SK-N-SH treated with all-trans-retinoic acid at 6 μM for 48 hours (cell line): ENCODE measurements around the gene BAG3.

ENCODE experiments used
- ATAC-seq: fragments of 200-7000 bp; cut with Tn5 transposase; 3 replicates; pipeline ENCODE4 v1.9.1; 2020; ENCODE audit warnings: mild to moderate bottlenecking, moderate library complexity
- ARNTL ChIP-seq: fragments of 450-650 bp; formaldehyde crosslinking; IDR thresholded peaks from 2 replicates; pipeline ENCODE4 v1.5.0; 2020; ENCODE audit warnings: low read depth, mild to moderate bottlenecking, moderate library complexity, borderline replicate concordance
- BACH2 ChIP-seq: fragments of 250-450 bp; sonication (Bioruptor Pico); IDR thresholded peaks from 2 replicates; pipeline ENCODE4 v1.9.0; 2021; ENCODE audit warnings: mild to moderate bottlenecking, borderline replicate concordance
- CSDC2 ChIP-seq: fragments of 250-450 bp; sonication (Bioruptor Pico); IDR thresholded peaks from 2 replicates; pipeline ENCODE4 v1.5.0; 2020; ENCODE audit warnings: mild to moderate bottlenecking, moderate library complexity
- ESRRG ChIP-seq: fragments of 250-450 bp; sonication (Bioruptor Pico); IDR thresholded peaks from 2 replicates; pipeline ENCODE4 v1.6.1; 2021; ENCODE audit warnings: mild to moderate bottlenecking
- GLIS3 ChIP-seq: fragments of 250-450 bp; sonication (Bioruptor Pico); IDR thresholded peaks from 2 replicates; pipeline ENCODE4 v1.5.0; 2020; ENCODE audit warnings: mild to moderate bottlenecking, moderate library complexity
- ISL1 ChIP-seq: fragments of 250-450 bp; sonication (Bioruptor Pico); IDR thresholded peaks from 2 replicates; pipeline ENCODE4 v2.1.2; 2022; ENCODE audit warnings: mild to moderate bottlenecking, moderate library complexity
- OSR1 ChIP-seq: fragments of 250-450 bp; sonication (Bioruptor Pico); IDR thresholded peaks from 2 replicates; pipeline ENCODE4 v1.8.0; 2022; ENCODE audit warnings: moderate library complexity, mild to moderate bottlenecking, inconsistent platforms
- PPARA ChIP-seq: fragments of 250-450 bp; sonication (Bioruptor Pico); IDR thresholded peaks from 2 replicates; pipeline ENCODE4 v1.5.0; 2020; ENCODE audit warnings: mild to moderate bottlenecking, borderline replicate concordance
- RARB ChIP-seq: fragments of 250-450 bp; sonication (Bioruptor Pico); IDR thresholded peaks from 2 replicates; pipeline ENCODE4 v1.8.0; 2021; ENCODE audit warnings: mild to moderate bottlenecking, moderate library complexity
- SNAI2 ChIP-seq: fragments of 250-450 bp; sonication (Bioruptor Pico); IDR thresholded peaks from 2 replicates; pipeline ENCODE4 v1.5.0; 2020; ENCODE audit warnings: mild to moderate bottlenecking, moderate library complexity
- TCF4 ChIP-seq: fragments of 250-450 bp; sonication (Bioruptor Pico); IDR thresholded peaks from 2 replicates; pipeline ENCODE4 v1.8.0; 2021; ENCODE audit warnings: mild to moderate bottlenecking, moderate library complexity, borderline replicate concordance
- TOX ChIP-seq: fragments of 250-450 bp; sonication (Bioruptor Pico); IDR thresholded peaks from 2 replicates; pipeline ENCODE4 v1.8.0; 2021; ENCODE audit warnings: mild to moderate bottlenecking, moderate library complexity, borderline replicate concordance
- ZC3H10 ChIP-seq: fragments of 250-450 bp; sonication (Bioruptor Pico); IDR thresholded peaks from 2 replicates; pipeline ENCODE4 v1.5.1; 2021; ENCODE audit warnings: mild to moderate bottlenecking, moderate library complexity
- ZFP3 ChIP-seq: fragments of 250-450 bp; sonication (Bioruptor Pico); IDR thresholded peaks from 2 replicates; pipeline ENCODE4 v1.5.0; 2020; ENCODE audit warnings: mild to moderate bottlenecking, moderate library complexity
- ZNF565 ChIP-seq: fragments of 450-650 bp; formaldehyde crosslinking; conservative IDR thresholded peaks from 2 replicates; pipeline ENCODE4 v1.5.0; 2020; ENCODE audit warnings: low read depth, mild to moderate bottlenecking, moderate library complexity
- ZNF70 ChIP-seq: fragments of 450-650 bp; formaldehyde crosslinking; IDR thresholded peaks from 2 replicates; pipeline ENCODE4 v1.5.0; 2020; ENCODE audit warnings: mild to moderate bottlenecking, moderate library complexity
- ZNF8 ChIP-seq: fragments of 450-650 bp; formaldehyde crosslinking; IDR thresholded peaks from 2 replicates; pipeline ENCODE4 v1.5.0; 2020; ENCODE audit warnings: mild to moderate bottlenecking, moderate library complexity
- TF ChIP-seq, protein P1 (sequence below): fragments of 250-450 bp; sonication (Bioruptor Pico); IDR thresholded peaks from 2 replicates; pipeline ENCODE4 v1.5.1; 2020; ENCODE audit warnings: low read depth, mild to moderate bottlenecking, moderate library complexity
- TF ChIP-seq, protein P2 (sequence below): fragments of 250-450 bp; sonication (Bioruptor Pico); IDR thresholded peaks from 2 replicates; pipeline ENCODE4 v1.8.0; 2021; ENCODE audit warnings: low read depth, mild to moderate bottlenecking, moderate library complexity, borderline replicate concordance
- TF ChIP-seq, protein P3 (sequence below): fragments of 250-450 bp; sonication (Bioruptor Pico); IDR thresholded peaks from 2 replicates; pipeline ENCODE4 v1.5.1; 2021; ENCODE audit warnings: mild to moderate bottlenecking, moderate library complexity
- TF ChIP-seq, protein P4 (sequence below): fragments of 250-450 bp; sonication (Bioruptor Pico); IDR thresholded peaks from 2 replicates; pipeline ENCODE4 v1.8.0; 2020; ENCODE audit warnings: mild to moderate bottlenecking, moderate library complexity, borderline replicate concordance
- TF ChIP-seq, protein P5 (sequence below): fragments of 250-450 bp; sonication (Bioruptor Pico); IDR thresholded peaks from 2 replicates; pipeline ENCODE4 v1.5.0; 2020; ENCODE audit warnings: mild to moderate bottlenecking, moderate library complexity

The BAG3 gene

DNA sequence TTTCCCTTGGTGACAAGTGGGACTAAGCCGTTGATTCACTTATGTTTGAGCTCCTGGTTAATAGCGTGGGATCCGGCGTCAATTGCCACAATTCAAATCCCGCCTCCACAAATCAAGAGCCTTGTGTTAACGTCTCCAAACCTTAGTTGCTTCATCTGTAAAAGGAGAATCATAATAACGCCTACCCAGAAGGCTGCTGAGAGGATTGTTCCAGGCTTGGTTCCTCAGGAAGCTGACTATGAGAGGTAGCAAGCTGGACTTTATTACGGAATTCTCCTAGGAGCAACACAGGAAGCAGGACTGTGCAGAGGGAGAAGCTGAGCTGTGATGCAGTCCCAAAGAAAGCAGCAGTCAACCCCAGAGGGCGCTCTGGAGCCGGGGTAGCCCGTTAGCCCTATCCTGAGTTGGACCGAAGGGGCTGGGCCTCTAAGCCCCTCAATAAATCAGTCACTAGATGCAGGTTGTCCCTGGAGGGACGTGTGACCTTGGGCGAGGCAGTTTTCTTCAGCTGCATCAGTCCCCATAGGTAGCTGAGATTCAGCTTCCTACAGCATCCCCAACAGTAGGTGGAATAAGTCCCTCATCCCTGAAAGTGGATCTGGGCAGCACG, 6.9 kb upstream of the BAG3 start:
- no peak for ATAC-seq
- TF ChIP-seq ZC3H10 (no peak), ZNF8 (no peak)

DNA sequence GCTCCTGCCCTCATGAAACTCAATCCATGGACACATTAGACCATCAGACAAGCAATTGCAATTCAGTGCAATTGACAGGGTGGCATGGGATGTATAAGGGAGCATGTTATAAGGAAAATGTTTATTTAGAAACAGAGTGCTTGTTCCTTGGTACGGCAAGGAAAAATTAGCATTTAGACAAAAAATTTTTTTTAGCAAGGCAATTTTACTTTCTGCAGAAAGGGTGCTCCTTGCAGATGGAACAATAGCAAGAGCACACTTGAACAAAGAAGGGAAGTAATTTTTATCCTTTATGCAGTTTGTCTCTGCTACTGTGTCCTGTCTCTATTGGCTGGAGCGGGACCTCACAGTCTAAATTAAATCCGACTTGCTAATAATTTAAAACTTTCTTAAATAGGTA, 6.2 kb upstream of the BAG3 start:
- TF ChIP-seq, protein P1, sequence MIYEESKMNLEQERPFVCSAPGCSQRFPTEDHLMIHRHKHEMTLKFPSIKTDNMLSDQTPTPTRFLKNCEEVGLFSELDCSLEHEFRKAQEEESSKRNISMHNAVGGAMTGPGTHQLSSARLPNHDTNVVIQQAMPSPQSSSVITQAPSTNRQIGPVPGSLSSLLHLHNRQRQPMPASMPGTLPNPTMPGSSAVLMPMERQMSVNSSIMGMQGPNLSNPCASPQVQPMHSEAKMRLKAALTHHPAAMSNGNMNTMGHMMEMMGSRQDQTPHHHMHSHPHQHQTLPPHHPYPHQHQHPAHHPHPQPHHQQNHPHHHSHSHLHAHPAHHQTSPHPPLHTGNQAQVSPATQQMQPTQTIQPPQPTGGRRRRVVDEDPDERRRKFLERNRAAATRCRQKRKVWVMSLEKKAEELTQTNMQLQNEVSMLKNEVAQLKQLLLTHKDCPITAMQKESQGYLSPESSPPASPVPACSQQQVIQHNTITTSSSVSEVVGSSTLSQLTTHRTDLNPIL: no peak
- TF ChIP-seq ZC3H10 (no peak), BACH2 (CRISPR knock-in tag) (no peak), ZNF70 (no peak)
- TF ChIP-seq, protein P2, sequence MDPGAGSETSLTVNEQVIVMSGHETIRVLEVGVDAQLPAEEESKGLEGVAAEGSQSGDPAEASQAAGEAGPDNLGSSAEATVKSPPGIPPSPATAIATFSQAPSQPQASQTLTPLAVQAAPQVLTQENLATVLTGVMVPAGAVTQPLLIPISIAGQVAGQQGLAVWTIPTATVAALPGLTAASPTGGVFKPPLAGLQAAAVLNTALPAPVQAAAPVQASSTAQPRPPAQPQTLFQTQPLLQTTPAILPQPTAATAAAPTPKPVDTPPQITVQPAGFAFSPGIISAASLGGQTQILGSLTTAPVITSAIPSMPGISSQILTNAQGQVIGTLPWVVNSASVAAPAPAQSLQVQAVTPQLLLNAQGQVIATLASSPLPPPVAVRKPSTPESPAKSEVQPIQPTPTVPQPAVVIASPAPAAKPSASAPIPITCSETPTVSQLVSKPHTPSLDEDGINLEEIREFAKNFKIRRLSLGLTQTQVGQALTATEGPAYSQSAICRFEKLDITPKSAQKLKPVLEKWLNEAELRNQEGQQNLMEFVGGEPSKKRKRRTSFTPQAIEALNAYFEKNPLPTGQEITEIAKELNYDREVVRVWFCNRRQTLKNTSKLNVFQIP: no peak
- TF ChIP-seq, protein P3, sequence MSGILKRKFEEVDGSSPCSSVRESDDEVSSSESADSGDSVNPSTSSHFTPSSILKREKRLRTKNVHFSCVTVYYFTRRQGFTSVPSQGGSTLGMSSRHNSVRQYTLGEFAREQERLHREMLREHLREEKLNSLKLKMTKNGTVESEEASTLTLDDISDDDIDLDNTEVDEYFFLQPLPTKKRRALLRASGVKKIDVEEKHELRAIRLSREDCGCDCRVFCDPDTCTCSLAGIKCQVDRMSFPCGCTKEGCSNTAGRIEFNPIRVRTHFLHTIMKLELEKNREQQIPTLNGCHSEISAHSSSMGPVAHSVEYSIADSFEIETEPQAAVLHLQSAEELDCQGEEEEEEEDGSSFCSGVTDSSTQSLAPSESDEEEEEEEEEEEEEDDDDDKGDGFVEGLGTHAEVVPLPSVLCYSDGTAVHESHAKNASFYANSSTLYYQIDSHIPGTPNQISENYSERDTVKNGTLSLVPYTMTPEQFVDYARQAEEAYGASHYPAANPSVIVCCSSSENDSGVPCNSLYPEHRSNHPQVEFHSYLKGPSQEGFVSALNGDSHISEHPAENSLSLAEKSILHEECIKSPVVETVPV (CRISPR knock-in tag): no peak
- ATAC-seq: no peak

DNA sequence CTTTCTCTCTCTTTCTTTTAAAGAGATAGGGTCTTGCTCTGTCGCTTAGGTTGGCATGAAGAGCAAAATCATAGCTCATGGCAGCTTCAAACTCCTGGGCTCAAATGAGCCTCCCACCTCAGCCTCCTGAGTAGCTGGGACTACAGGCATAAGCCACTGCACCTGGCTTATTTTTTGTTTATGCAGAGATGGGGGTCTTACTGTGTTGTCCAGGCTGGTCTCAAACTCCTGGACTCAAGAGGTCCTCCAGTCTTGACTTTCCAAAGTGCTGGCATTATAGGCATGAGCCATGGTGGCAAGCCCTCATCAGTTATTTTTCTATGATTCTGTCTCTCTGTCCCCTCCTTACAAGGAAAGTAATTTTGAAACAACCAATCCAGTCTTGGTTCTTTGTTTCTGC, 1.1 kb upstream of the BAG3 start:
- TF ChIP-seq SNAI2 (no peak), ZNF70 (no peak), TCF4 (CRISPR knock-in tag) (no peak), ZFP3 (CRISPR knock-in tag) (no peak), ESRRG (CRISPR knock-in tag) (no peak), PPARA (no peak), ARNTL (CRISPR knock-in tag) (no peak), CSDC2 (CRISPR knock-in tag) (no peak), ZNF8 (no peak), ZNF565 (CRISPR knock-in tag) (no peak), GLIS3 (CRISPR knock-in tag) (no peak), OSR1 (CRISPR knock-in tag) (no peak), RARB (CRISPR knock-in tag) (no peak), ISL1 (CRISPR knock-in tag) (no peak), TOX (no peak), BACH2 (CRISPR knock-in tag) (no peak)
- TF ChIP-seq, protein P2: no peak
- TF ChIP-seq, protein P4, sequence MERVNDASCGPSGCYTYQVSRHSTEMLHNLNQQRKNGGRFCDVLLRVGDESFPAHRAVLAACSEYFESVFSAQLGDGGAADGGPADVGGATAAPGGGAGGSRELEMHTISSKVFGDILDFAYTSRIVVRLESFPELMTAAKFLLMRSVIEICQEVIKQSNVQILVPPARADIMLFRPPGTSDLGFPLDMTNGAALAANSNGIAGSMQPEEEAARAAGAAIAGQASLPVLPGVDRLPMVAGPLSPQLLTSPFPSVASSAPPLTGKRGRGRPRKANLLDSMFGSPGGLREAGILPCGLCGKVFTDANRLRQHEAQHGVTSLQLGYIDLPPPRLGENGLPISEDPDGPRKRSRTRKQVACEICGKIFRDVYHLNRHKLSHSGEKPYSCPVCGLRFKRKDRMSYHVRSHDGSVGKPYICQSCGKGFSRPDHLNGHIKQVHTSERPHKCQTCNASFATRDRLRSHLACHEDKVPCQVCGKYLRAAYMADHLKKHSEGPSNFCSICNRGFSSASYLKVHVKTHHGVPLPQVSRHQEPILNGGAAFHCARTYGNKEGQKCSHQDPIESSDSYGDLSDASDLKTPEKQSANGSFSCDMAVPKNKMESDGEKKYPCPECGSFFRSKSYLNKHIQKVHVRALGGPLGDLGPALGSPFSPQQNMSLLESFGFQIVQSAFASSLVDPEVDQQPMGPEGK (CRISPR knock-in tag): no peak
- TF ChIP-seq, protein P5, sequence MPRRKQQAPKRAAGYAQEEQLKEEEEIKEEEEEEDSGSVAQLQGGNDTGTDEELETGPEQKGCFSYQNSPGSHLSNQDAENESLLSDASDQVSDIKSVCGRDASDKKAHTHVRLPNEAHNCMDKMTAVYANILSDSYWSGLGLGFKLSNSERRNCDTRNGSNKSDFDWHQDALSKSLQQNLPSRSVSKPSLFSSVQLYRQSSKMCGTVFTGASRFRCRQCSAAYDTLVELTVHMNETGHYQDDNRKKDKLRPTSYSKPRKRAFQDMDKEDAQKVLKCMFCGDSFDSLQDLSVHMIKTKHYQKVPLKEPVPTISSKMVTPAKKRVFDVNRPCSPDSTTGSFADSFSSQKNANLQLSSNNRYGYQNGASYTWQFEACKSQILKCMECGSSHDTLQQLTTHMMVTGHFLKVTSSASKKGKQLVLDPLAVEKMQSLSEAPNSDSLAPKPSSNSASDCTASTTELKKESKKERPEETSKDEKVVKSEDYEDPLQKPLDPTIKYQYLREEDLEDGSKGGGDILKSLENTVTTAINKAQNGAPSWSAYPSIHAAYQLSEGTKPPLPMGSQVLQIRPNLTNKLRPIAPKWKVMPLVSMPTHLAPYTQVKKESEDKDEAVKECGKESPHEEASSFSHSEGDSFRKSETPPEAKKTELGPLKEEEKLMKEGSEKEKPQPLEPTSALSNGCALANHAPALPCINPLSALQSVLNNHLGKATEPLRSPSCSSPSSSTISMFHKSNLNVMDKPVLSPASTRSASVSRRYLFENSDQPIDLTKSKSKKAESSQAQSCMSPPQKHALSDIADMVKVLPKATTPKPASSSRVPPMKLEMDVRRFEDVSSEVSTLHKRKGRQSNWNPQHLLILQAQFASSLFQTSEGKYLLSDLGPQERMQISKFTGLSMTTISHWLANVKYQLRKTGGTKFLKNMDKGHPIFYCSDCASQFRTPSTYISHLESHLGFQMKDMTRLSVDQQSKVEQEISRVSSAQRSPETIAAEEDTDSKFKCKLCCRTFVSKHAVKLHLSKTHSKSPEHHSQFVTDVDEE (CRISPR knock-in tag): no peak
- TF ChIP-seq, protein P3 (CRISPR knock-in tag): no peak
- ATAC-seq: no peak
